Subcutaneous adipose tissue (tissue), 4 donors: ENCODE results near the gene ACACB. TPM values are rescaled to one million over a fixed set of nuclear protein-coding genes. Genes with fewer than 3 reads are reported as not detected.

Experiments
- total RNA-seq, 4 donors: library from RNA; depleted of rRNA; stranded (reverse); fragments of >200 nt; gene quantifications; one replicate each; pipeline ENCODE4 v1.1.0, GENCODE V29; 2016
- TF ChIP-seq, protein P1 (sequence below): fragments of 450-650 bp; IDR thresholded peaks from one replicate; pipeline ENCODE4 v1.5.1; 2016; ENCODE audit warnings: low read depth, mild to moderate bottlenecking, control low read depth, antibody characterized with exemption, moderate library complexity

ACACB gene
- total RNA-seq, 4 donors from 2014 or later: 798 to 3,288 (median 1,277) TPM

DNA sequence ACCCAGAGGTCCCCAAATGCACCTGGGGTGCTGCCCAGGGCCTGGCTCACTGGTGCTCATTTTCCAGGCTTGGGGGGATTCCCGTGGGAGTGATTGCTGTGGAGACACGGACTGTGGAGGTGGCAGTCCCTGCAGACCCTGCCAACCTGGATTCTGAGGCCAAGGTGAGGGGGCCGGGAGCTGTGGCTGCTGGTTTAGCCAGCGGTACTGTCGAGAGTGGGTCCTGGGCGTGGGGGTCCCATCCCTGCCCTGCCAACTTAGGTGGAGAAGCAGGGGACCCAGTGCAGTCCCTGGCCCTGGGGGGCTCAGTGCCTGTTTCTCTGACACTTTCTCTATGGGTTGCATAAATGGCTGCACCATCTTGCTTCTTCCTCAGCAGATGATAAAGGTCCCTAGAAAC, 141.8 kb downstream of the ACACB start:
- TF ChIP-seq, protein P1, sequence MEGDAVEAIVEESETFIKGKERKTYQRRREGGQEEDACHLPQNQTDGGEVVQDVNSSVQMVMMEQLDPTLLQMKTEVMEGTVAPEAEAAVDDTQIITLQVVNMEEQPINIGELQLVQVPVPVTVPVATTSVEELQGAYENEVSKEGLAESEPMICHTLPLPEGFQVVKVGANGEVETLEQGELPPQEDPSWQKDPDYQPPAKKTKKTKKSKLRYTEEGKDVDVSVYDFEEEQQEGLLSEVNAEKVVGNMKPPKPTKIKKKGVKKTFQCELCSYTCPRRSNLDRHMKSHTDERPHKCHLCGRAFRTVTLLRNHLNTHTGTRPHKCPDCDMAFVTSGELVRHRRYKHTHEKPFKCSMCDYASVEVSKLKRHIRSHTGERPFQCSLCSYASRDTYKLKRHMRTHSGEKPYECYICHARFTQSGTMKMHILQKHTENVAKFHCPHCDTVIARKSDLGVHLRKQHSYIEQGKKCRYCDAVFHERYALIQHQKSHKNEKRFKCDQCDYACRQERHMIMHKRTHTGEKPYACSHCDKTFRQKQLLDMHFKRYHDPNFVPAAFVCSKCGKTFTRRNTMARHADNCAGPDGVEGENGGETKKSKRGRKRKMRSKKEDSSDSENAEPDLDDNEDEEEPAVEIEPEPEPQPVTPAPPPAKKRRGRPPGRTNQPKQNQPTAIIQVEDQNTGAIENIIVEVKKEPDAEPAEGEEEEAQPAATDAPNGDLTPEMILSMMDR: no peak

DNA sequence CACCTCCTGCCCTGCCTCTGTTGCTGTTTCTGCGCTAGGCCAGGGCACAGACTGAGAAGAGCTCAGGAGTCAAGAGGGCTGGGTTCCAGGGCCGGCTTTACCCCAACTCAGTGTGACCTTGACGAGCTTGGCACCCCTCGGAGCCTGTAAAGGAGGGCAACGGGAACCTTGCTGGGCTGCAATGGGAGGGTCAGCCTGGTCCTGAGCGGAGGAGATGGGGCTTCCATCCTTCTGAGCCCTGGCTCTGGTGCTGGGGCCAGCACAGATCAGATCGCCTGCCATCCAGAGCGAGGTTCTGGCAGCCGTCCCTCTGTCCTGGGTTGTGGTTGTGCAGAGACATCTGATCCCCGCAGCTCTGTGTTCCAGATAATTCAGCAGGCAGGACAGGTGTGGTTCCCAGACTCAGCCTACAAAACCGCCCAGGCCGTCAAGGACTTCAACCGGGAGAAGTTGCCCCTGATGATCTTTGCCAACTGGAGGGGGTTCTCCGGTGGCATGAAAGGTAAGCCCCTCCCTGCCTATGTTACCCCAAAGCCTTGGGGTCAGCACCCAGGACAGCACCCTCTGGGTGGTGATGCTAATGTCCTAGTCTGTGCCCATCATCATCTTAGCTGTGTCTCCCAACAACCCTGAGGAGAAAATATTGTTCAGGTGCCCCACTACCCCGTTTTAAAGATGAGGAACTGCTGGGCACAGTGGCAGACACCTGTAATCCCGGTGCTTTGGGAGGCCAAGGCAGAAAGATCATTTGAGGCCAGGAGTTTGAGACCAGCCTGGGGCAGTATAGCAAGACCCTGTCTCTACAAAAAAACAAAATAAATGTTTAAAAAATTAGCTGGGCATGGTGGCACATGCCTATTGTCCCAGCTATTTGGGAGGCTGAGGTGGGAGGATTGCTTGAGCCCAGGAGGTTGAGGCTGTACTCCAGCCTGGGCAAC, 142.5 kb downstream of the ACACB start:
- TF ChIP-seq, protein P1: no peak

DNA sequence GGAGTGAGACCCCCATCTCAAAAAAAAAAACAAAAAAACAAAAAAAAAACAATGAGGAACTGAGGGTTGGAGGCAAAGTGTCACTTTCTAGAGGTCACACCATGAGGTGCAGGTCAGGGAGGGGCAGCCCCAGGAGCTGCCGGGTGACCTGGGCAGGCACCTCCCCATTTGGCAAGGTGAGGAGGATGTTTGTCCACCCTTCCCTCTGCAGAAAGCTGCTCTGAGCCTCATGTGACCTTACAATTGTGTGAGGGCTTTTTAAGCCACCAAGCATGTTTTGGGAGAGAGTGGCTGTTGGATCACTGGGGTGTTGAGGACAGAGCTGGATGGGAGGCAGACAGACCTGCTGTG, 143.1 kb downstream of the ACACB start:
- TF ChIP-seq, protein P1: no peak

DNA sequence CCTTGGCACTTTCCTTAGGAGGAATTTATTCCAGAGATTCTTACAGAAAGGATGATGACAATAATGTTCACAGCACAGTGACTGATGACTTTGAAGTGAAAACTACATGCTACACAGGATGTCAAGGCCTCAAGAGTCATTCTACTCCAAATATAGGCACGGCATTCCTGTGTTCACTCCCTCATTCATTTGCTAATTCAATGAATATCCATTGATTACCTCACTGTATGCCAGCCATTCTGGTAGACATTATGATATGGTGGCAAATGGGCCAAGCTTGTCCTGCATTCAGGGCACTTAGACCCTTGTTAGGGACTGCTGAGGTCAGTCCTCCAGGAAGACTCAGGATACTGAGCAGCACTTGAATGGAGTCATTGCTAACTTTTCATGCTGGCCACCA, 144.7 kb downstream of the ACACB start:
- TF ChIP-seq, protein P1: no peak

DNA sequence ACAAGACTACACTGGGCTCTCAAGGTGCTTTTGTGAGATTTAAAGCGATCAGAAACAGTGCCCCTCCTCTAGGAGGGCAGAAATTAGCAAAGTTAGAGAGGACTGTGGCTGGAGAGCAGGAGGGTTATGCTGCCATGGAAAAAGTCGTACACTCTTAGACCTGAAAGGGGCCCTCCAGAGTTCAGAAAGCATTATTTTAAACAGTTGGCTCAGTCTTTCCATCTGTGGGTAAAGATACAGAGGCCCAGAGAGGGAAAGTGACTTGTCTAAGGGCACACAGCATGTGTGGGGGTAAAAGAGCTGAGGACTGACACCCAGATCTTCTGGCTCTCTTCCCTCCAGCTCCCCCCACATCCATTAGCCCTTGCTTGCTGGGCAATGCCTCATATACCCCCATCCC, 145.6 kb downstream of the ACACB start:
- TF ChIP-seq, protein P1: no peak

DNA sequence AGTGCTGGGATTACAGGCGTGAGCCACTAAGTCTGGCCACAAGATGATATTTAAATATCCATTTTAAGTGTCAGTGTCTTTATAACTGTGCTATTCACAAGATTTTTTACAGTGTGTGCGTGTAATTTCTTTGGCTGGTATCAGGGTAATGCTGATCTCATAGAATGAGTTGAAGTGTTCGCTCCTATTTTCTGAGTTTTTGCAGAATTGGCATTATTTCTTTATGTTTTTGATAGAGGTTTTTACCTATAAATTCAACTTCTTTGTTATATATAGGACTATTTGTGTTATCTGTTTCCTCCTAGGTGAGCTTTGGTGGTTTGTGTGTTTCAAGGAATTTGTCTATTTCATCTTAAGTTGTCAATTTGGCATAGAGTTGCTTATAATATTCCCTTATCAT, 147.1 kb downstream of the ACACB start:
- TF ChIP-seq, protein P1: no peak

DNA sequence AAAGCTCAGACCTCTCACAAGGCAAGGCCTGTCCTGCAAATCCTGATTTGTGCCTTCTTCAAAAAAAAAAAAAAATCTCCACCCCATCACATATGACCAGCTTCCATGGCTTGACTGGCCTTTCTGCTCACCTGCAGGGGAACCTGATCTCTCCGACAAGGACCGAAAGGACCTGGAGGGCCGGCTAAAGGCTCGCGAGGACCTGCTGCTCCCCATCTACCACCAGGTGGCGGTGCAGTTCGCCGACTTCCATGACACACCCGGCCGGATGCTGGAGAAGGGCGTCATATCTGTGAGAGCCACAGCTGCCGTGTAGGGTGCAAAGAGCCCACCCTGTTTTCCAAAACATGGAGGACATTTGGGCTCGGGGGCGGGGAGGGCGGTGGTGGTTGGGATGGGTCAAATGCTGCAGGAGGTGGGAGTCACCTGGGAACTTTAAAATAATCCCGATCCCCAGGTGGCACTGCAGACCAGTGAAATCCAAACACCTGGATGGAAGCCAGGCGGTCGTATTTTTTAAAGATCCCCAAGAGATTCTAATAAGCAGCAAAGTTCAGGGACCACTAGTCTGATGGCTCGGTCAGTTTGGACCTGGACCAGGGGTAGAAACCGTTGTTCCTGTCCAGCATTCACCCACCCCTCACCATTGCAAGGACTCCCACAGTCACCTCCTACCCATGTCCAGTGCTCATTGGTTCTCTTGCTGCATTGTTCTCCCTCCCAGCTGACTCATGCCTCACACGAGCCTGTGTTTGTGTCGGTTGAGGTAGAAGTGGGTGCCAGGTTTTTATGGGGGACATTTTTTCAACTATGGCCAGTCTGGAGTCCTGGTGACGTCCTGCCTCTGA, 147.9 kb downstream of the ACACB start:
- TF ChIP-seq, protein P1: no peak
